Upper lobe of right lung (tissue), 1 donor: ENCODE measurements around the gene P2RX7. TPM values are rescaled to one million over a fixed set of nuclear protein-coding genes. Genes with fewer than 3 reads are reported as not detected.

Experiments used
- ATAC-seq: fragments of 200-7000 bp; cut with Tn5 transposase; one replicate; pipeline ENCODE4 v1.9.1; 2020; ENCODE audit warnings: mild to moderate bottlenecking, moderate library complexity
- DNase-seq: peaks from one replicate; pipeline ENCODE4 v3.0.0-alpha.2; 2020
- H3K27ac ChIP-seq: fragments of 200-600 bp; one replicate; pipeline ENCODE4 v1.8.0; 2022
- H3K27me3 ChIP-seq: fragments of 200-600 bp; one replicate; pipeline ENCODE4 v1.8.0; 2022; ENCODE audit warnings: mild to moderate bottlenecking
- H3K36me3 ChIP-seq: fragments of 200-600 bp; one replicate; pipeline ENCODE4 v1.8.0; 2022
- H3K4me1 ChIP-seq: fragments of 200-600 bp; one replicate; pipeline ENCODE4 v1.8.0; 2022
- H3K4me3 ChIP-seq: fragments of 200-600 bp; one replicate; pipeline ENCODE4 v1.8.0; 2022; ENCODE audit warnings: mild to moderate bottlenecking
- H3K9me3 ChIP-seq: fragments of 200-600 bp; one replicate; pipeline ENCODE4 v1.8.0; 2022
- CTCF ChIP-seq: fragments of 200-600 bp; IDR thresholded peaks from one replicate; pipeline ENCODE4 v1.8.0; 2022; ENCODE audit warnings: antibody characterized with exemption
- intact Hi-C: fragments of 100-400 bp; cut with DNase I; formaldehyde crosslinking; loops from one replicate; pipeline ENCODE4 v1.11.0; 2022
- total RNA-seq: library from RNA; stranded (reverse); fragmentation: NEBNext Ultra II Directional; extraction: Animal tissue kit (Norgen Biotek cat#: 25700); gene quantifications from one replicate; pipeline ENCODE4 v1.2.1, GENCODE V29; 2021
- donor health status: DM: no; HTN: yes; CAD: no; lungs with severe emphysema.

The P2RX7 gene
- total RNA-seq, 1 donor from 2014 or later: 20.1 TPM

- intact Hi-C loops: no loop called here
Measured at GRCh38 chr12:121112496-121112895, 20.2 kb upstream of the P2RX7 start.

GRCh38 chr12:121113057-121113456 lies 19.6 kb upstream of the P2RX7 start:
- H3K36me3 ChIP-seq: no peaks in the 10 kb centered on the region
- no peak overlapping the region for H3K27ac ChIP-seq
- intact Hi-C loops: no loop called here
- no peaks in the 10 kb centered on the region for H3K27me3 ChIP-seq
- ATAC-seq: no peak
- H3K4me1 ChIP-seq: no peaks in the 10 kb centered on the region
- H3K9me3 ChIP-seq: no peaks in the 10 kb centered on the region
- TF ChIP-seq CTCF: no peak
- no peak overlapping the region for H3K4me3 ChIP-seq
- DNase-seq: no peak

More at GRCh38 chr12:121112496-121112895, 20.2 kb upstream of the P2RX7 start:
- Histone ChIP-seq H3K4me1 (no peaks in the 10 kb centered on the region), H3K27ac (no peak overlapping the region), H3K4me3 (no peak overlapping the region), H3K36me3 (no peaks in the 10 kb centered on the region), H3K9me3 (no peaks in the 10 kb centered on the region), H3K27me3 (no peaks in the 10 kb centered on the region)
- ATAC-seq (no peak), DNase-seq (no peak)
- no peak for TF ChIP-seq CTCF

GRCh38 chr12:121114019-121114639 lies 18.5 kb upstream of the P2RX7 start:
- intact Hi-C loops: no loop called here
- no peak for TF ChIP-seq CTCF
- DNase-seq: no peak

GRCh38 chr12:121114806-121115205 lies 17.9 kb upstream of the P2RX7 start:
- Histone ChIP-seq H3K9me3 (no peaks in the 10 kb centered on the region), H3K27ac (no peak overlapping the region), H3K27me3 (no peaks in the 10 kb centered on the region), H3K36me3 (no peaks in the 10 kb centered on the region), H3K4me1 (no peaks in the 10 kb centered on the region), H3K4me3 (no peak overlapping the region)
- TF ChIP-seq CTCF: no peak
- intact Hi-C loops: no loop called here
- ATAC-seq: no peak
- DNase-seq: no peak

More at GRCh38 chr12:121114019-121114639, 18.5 kb upstream of the P2RX7 start:
- H3K27me3 ChIP-seq: no peaks in the 10 kb centered on the region
- no peak overlapping the region for H3K4me3 ChIP-seq
- H3K9me3 ChIP-seq: no peaks in the 10 kb centered on the region
- H3K27ac ChIP-seq: no peak overlapping the region
- ATAC-seq: no peak
- H3K36me3 ChIP-seq: no peaks in the 10 kb centered on the region
- no peaks in the 10 kb centered on the region for H3K4me1 ChIP-seq

GRCh38 chr12:121115530-121115929 lies 17.1 kb upstream of the P2RX7 start:
- Histone ChIP-seq H3K4me3 (no peak overlapping the region), H3K9me3 (no peaks in the 10 kb centered on the region), H3K27me3 (no peaks in the 10 kb centered on the region), H3K27ac (no peak overlapping the region), H3K4me1 (no peaks in the 10 kb centered on the region), H3K36me3 (no peaks in the 10 kb centered on the region)
- intact Hi-C loops: no loop called here
- no peak for TF ChIP-seq CTCF
- ATAC-seq (no peak), DNase-seq (no peak)
